22Rv1 (cell line): ENCODE results near the gene AUTS2.

ENCODE experiments used
- H3K27ac ChIP-seq: fragments of 450-650 bp; 2 replicates; pipeline ENCODE4 v1.5.1; 2017
- ZFX ChIP-seq: fragments of 450-650 bp; IDR thresholded peaks from 2 replicates; pipeline ENCODE4 v1.6.1; 2017; ENCODE audit warnings: antibody characterized with exemption, borderline replicate concordance
- TF ChIP-seq, protein P1 (sequence below): fragments of 450-650 bp; IDR thresholded peaks from 2 replicates; pipeline ENCODE4 v1.5.1; 2017; ENCODE audit warnings: mild to moderate bottlenecking

The AUTS2 gene

DNA sequence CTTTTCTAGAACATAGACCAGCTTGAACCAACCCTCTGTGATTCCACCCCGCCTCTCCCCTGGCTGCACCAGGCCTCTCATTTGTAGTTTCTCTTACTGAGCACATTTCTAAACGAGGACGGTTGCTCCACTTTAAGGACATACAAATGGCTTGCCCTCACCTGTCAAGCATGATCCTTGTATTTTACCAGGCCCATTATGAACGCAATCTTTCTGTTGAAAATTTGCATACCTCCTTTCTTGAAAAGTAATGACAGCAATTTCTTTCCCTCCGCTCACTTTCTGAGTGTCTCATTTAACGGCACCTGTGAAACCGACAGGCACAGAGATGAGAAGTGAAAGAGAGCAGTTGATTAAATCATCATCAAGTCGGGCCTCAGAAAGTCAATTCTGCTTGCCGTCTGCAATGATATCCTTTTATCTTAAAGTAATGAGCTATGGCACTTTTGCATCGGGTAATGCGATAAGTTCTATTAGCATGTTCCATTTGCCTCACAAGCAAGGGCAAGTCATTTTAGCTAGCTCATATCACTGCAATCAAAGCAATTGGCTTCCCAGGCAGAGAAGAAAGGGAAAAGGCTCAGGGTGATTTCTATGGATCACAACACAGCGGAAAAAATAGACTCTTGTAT is 828.1 kb downstream of the AUTS2 start:
- no peak overlapping the region for H3K27ac ChIP-seq
- TF ChIP-seq ZFX, result no peak
- TF ChIP-seq, protein P1, sequence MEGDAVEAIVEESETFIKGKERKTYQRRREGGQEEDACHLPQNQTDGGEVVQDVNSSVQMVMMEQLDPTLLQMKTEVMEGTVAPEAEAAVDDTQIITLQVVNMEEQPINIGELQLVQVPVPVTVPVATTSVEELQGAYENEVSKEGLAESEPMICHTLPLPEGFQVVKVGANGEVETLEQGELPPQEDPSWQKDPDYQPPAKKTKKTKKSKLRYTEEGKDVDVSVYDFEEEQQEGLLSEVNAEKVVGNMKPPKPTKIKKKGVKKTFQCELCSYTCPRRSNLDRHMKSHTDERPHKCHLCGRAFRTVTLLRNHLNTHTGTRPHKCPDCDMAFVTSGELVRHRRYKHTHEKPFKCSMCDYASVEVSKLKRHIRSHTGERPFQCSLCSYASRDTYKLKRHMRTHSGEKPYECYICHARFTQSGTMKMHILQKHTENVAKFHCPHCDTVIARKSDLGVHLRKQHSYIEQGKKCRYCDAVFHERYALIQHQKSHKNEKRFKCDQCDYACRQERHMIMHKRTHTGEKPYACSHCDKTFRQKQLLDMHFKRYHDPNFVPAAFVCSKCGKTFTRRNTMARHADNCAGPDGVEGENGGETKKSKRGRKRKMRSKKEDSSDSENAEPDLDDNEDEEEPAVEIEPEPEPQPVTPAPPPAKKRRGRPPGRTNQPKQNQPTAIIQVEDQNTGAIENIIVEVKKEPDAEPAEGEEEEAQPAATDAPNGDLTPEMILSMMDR, result no peak

DNA sequence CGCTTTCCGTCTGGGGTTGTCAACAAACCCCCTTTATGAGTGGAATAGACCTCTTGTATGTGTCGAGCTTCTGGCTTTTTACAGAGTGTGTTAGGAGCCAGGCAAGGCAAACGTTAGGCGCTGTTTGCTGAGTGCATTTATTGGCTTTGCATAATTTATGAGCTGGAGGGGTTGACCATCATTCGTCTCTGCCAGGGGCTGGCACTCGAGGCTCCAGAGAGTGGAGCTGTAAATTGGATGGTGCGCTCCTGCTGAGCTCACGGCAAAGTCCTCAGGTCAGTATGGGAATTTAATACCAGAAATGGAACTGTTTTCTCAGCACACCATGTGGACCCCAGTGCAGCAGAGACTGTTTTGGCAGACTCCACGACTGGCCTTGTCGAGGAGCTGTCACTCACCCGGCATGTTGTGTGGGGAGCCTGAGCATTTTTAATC is 834.3 kb downstream of the AUTS2 start:
- no peak for TF ChIP-seq ZFX
- TF ChIP-seq, protein P1, result no peak
- no peak overlapping the region for H3K27ac ChIP-seq

DNA sequence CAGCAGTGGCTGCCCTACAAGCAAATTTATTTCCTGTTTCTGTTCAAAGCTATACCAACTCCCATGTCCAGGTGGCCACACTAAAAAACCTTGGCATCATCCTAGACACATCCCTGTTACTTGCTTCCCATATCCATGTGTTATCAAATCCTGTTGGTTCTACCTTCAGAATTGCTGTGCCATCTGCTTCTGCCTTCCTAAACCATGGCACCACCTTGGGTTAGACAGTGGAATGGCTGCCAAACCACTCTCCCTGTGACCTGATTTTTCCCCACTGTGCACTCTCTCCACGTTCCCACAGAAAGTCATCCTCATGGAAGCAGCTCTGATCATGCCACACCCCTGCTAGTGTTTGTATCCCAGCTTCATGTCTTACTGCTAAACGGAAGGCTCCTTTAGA is 836.1 kb downstream of the AUTS2 start:
- no peak for TF ChIP-seq ZFX
- TF ChIP-seq, protein P1, result 0 out of 2 replicates have a peak, but pooled peaks have one; percentile 13
- H3K27ac ChIP-seq, result no peak overlapping the region

DNA sequence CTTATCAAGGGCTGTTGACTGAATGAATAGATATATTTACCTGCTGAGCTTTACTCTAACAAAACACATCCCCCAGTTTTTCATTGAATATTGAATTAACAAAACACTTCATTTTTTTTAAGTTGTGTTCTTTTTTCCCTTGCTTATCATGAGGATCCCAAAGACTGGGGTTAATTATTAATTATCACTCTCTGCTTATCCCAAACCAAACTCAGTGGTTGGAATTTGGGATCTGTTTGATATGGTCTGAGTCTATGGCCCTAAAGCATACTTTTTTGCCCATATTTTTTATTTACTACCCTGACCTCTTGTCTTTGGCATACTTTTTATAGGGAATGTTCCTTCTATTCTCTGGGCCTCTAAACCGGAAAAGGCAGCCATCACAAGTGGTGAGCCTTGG is 836.5 kb downstream of the AUTS2 start:
- H3K27ac ChIP-seq, result no peak overlapping the region
- TF ChIP-seq ZFX, result no peak
- TF ChIP-seq, protein P1, result no peak

DNA sequence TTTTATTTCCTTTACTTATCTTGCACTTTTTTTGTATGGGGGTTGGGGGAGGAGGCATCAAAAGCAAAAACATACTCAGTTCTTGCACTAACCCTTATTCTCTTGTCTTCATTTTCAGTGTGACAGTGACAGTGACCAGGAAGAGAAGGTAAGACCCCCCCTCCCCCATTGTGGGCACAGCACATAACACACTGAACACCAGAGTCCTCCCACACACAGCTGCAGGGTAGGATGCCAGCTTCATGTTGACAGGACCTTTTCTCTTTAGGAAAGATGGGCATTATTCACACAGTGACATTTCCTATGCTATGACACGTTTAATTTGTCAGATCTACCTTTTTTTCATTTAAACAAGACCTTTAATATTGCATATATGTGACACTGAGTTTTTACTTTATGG is 837.4 kb downstream of the AUTS2 start:
- TF ChIP-seq, protein P1, result no peak
- no peak for TF ChIP-seq ZFX
- H3K27ac ChIP-seq, result no peak overlapping the region

DNA sequence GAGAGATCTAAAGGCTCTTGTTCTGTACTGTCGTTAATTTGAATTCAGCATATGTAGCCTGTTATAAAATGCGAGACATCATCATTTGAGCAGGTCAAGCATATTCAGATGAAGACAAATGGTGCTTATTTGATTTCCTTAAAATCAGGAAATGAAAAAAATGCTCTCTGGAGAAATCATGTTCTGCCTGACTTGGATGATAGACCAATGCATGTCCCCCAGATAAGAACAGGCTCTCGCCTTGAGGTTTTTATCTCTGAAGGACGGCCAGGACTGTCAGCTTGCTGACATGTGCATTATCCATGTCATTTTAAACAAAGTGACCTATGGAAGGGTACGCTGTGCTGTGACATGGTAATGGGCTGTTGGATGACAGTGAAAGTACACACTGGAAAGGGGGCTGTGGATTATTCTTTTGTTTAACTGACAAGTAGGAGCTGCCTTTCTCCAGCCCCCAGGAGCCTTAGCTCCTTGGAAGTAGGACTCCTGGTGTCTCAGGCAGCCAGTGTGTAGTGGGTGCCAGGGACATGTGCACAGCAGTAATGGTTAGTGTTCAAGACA is 838.6 kb downstream of the AUTS2 start:
- H3K27ac ChIP-seq, result no peak overlapping the region

DNA sequence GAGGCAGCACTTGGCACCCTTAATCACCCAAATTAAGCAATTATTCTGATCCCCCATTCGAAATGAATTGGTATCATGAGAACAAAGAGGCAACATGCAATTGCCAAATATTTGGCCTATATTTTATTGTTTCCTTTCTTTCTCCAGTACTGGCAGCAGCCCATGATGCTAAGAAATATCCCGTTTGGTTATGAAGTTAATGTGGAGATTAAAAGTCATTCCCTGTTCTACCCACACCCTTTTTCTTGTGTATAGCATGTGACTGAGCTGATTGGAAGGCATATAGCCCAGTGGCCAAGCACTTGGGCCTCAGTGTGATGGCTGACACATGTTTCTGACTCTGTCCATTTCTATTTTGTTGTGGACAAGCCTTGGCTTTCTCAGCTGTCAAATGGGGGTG is 841.4 kb downstream of the AUTS2 start:
- TF ChIP-seq ZFX, result no peak
- no peak overlapping the region for H3K27ac ChIP-seq

More for the DNA sequence above, 838.6 kb downstream of the AUTS2 start:
- TF ChIP-seq, protein P1, result no peak
- no peak for TF ChIP-seq ZFX
